Myocyte (in vitro differentiated cells): ENCODE results near the gene ZNF888. TPM values are rescaled to one million over a fixed set of nuclear protein-coding genes. Genes with fewer than 3 reads are reported as not detected.
A peak's percentile ranks its signal among the peaks of the same experiment; 100 is the strongest.
"Not testable (repeated sequence)": the region's sequence is repeated elsewhere in the genome, so short reads cannot be mapped to it uniquely, and the experiment has no call there.

Experiments
- DNase-seq: peaks from one replicate; pipeline ENCODE4 v3.0.0-alpha.2; 2012; ENCODE audit warnings: low read depth
- total RNA-seq: library from RNA; depleted of rRNA; stranded (reverse); fragments of >200 nt; gene quantifications from 2 replicates; pipeline ENCODE4 v1.2.3, GENCODE V29; 2014

Gene ZNF888
- total RNA-seq, 1 donor from 2014 or later = 0.40 TPM

GRCh38 chr19:52880895-52881389 lies 42.3 kb downstream of the ZNF888 start:
- DNase-seq = no peak

- DNase-seq = not testable (repeated sequence)
These were observed 50.2 kb downstream of the ZNF888 start for GRCh38 chr19:52872996-52873395.

DNA sequence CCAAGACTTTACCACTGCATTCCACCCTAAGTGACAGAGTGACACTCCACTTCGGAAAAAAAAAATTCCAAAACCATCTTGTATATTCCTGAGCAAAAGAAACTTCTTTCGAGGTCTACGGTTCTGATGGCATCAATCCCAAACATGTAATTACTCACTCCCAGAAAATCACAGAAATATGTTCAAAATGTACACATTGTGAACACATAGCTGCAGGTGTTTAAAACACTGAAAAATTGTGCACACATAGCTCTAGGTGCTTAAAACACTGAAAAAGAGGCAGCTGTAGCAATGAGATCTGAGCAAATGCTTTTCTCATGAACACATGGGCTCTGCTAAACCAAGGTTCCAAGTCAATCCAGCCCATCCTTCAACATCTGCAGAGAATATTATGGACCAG lies 51.8 kb downstream of the ZNF888 start:
- no peak for DNase-seq

DNA sequence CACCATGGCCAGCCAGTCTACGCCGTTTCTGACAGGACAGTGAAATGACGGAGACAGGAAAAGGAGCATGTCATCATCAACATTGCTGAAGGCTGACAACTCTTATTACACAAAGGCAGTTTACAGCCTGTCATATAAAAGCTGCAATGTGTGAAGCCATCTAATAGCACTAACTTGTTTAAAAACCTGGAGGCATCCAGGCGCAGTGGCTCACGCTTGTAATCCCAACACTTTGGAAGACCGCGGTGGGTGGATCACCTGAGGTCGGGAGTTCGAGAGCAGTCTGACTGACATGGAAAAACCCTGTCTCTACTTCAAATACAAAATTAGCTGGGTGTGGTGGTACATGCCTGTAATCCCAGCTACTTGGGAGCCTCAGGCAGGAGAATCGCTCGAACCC lies 55.2 kb downstream of the ZNF888 start:
- DNase-seq = not testable (repeated sequence)

DNA sequence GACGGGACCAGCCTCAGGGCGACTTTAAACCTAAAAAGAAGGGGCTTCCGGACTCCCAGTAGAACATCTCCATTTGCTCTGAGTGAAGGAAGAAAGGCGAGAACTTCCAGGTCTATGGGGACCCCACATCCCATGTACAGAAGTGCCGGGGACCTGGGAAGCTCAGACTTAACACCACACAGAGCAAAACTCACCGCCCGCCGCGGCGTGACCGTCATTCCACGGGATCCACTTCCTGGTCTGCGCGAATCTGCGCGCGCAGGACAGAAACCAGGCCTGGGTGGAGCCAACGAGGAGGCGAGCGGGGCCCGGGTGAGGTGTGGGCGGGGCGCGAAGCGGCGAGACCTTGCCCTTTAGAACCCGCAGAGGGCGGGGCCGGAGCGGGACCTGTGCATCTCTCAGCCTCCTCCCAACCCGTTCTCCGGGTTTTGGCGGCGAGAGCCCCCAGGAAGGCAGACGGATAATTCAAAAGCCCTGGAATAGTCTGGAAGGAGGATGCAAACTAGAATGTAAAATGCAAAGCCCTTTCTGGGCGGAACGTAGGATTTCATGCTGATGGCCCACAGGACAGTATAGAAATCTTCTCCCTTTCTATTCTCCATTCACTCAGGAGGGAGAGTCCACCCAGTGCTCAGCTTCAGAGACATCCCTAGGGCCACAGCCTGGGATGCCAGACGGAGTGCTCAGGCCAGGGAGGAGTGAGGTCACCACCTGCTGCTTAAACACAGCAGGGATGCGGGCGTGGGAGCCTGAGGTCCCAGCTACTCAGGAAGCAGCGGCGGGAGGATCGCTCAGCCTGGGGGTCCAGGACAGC lies 65.6 kb downstream of the ZNF888 start, which contains the start of gene ZNF468:
Gene ZNF468, minus strand, starts transcription at position 242 of the 814 bp plus-strand sequence. CDS start 3,347 bp downstream, outside the sequence.
- peak; percentile 66 for DNase-seq

DNA sequence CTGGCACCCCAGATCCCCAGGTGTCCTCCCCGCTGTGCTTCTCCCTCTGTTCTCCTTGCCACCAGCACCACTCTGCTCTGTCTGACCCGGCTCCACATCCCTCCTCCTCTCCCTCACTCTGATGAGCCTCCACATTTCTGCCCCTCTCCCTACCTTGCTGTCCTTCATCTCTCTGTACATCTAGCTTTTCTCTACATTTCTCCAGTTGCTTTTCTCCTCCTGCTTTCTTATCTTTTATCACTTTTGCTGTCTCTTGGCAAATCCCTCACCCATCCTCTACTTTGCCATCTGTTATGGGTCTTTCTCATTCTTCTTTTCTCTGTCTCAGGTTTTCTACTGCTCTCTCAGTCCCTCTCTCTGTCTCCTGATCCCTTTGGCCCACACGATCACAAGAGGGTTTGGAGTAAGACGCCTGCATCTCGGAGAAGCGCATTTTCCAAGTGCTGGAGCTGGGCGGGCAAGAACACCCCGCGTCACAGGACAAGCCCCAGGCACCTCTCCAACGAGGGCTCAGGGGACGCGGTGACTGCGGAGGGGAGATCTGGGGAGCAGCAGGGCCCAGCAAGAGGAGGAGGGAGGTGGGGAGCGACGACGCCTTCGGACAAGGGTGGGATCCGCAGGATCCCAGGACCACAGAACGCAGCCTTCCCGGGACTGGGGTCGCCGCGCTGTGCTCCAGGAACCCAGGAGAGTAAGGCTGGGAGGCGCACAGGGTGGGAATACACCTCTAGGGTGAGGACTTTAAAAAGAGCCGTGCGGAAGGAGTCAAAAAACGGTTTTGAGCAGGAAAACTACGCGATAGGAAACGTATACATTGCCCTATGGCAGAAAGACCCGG lies 66.5 kb downstream of the ZNF888 start:
- DNase-seq = peak; percentile 22

Other genes with a start within 250 kb of the ZNF888 start
- gene ZNF611, start 188.4 kb downstream of the ZNF888 start, total RNA-seq = 3.4 and 8.0 TPM in 2 replicates
- gene ZNF600, start 136.6 kb downstream of the ZNF888 start, total RNA-seq = 2.4 and 2.8 TPM in 2 replicates
- gene ZNF28, start 101.8 kb downstream of the ZNF888 start, total RNA-seq = 15.0 and 18.9 TPM in 2 replicates
- 18.0 and 19.4 TPM in 2 replicates for gene ZNF468, start 65.8 kb downstream of the ZNF888 start, total RNA-seq
- gene ZNF320, start 25.8 kb downstream of the ZNF888 start, total RNA-seq = 10.2 and 12.6 TPM in 2 replicates
- 4.7 and 6.2 TPM in 2 replicates for gene ZNF816, start 39.5 kb upstream of the ZNF888 start, total RNA-seq
- gene ERVV-1, start 90.5 kb upstream of the ZNF888 start, total RNA-seq = not detected in 2 replicates
- gene ERVV-2, start 121.3 kb upstream of the ZNF888 start, total RNA-seq = not detected in 2 replicates
- 22.1 and 35.0 TPM in 2 replicates for gene ZNF160, start 180.0 kb upstream of the ZNF888 start, total RNA-seq
- gene ZNF415, start 209.5 kb upstream of the ZNF888 start, total RNA-seq = 3.7 and 6.9 TPM in 2 replicates
- 2.5 and 5.4 TPM in 2 replicates for gene ZNF347, start 235.6 kb upstream of the ZNF888 start, total RNA-seq